DOHH2 (cell line): ENCODE data around the gene TNRC6C.

Source experiments
- H3F3A ChIP-seq: fragments of 200-600 bp; sonication (generic), shearing (Covaris generic); 2 replicates; pipeline ENCODE4 v1.6.0; 2016; ENCODE audit warnings: antibody characterized with exemption, mild to moderate bottlenecking; ENCODE audit not compliant: control insufficient read depth, insufficient read depth
- H3K27ac ChIP-seq: fragments of 200-600 bp; sonication (generic); 2 replicates; pipeline ENCODE4 v1.5.1; 2014; ENCODE audit warnings: low read depth, mild to moderate bottlenecking, low read length, moderate library complexity
- H3K27me3 ChIP-seq: fragments of 200-600 bp; sonication (generic); 2 replicates; pipeline ENCODE4 v1.6.1; 2014; ENCODE audit warnings: mild to moderate bottlenecking, low read length, mixed read lengths; ENCODE audit not compliant: control insufficient read depth
- H3K36me3 ChIP-seq: fragments of 200-600 bp; sonication (generic); 2 replicates; pipeline ENCODE4 v1.6.1; 2014; ENCODE audit warnings: mild to moderate bottlenecking, low read length, moderate library complexity, mixed read lengths; ENCODE audit not compliant: control insufficient read depth
- H3K4me1 ChIP-seq: fragments of 200-600 bp; sonication (generic); 2 replicates; pipeline ENCODE4 v1.6.1; 2014; ENCODE audit warnings: mild to moderate bottlenecking, low read length, mixed read lengths; ENCODE audit not compliant: control insufficient read depth
- H3K4me2 ChIP-seq: fragments of 200-600 bp; sonication (generic); 2 replicates; pipeline ENCODE4 v1.6.0; 2014; ENCODE audit warnings: mild to moderate bottlenecking, low read length, moderate library complexity
- H3K4me3 ChIP-seq: fragments of 200-600 bp; sonication (generic); 2 replicates; pipeline ENCODE4 v1.5.1; 2014; ENCODE audit warnings: mild to moderate bottlenecking, low read length, mixed read lengths
- H3K79me2 ChIP-seq: fragments of 200-600 bp; sonication (generic); 2 replicates; pipeline ENCODE4 v1.6.1; 2014; ENCODE audit warnings: mild to moderate bottlenecking, low read length, mixed read lengths; ENCODE audit not compliant: control insufficient read depth
- H3K9me2 ChIP-seq: fragments of 200-600 bp; sonication (generic); replicated peaks from 2 replicates; pipeline ENCODE4 v1.6.1; 2014; ENCODE audit warnings: mild to moderate bottlenecking, low read length, mixed read lengths; ENCODE audit not compliant: control insufficient read depth
- H3K9me3 ChIP-seq: fragments of 200-600 bp; sonication (generic); 2 replicates; pipeline ENCODE4 v1.6.1; 2014; ENCODE audit warnings: antibody characterized with exemption, low read length, mixed read lengths; ENCODE audit not compliant: control insufficient read depth, insufficient read depth
- H4K20me1 ChIP-seq: fragments of 200-600 bp; sonication (generic); 2 replicates; pipeline ENCODE4 v1.6.0; 2014; ENCODE audit warnings: low read depth, mild to moderate bottlenecking, antibody characterized with exemption, low read length, moderate library complexity; ENCODE audit not compliant: control insufficient read depth, insufficient read depth
- EZH2phosphoT487 ChIP-seq: fragments of 200-600 bp; sonication (generic); IDR thresholded peaks from 2 replicates; pipeline ENCODE4 v1.6.1; 2017; ENCODE audit warnings: borderline replicate concordance, mild to moderate bottlenecking, antibody characterized with exemption, low read length, moderate library complexity, mixed read lengths
- TF ChIP-seq, protein P1 (sequence below): fragments of 200-600 bp; sonication (generic); IDR thresholded peaks from one replicate; pipeline ENCODE4 v1.5.1; 2014; ENCODE audit warnings: antibody characterized with exemption, mild to moderate bottlenecking, low read depth, low read length; ENCODE audit not compliant: poor library complexity, severe bottlenecking

Gene TNRC6C

DNA sequence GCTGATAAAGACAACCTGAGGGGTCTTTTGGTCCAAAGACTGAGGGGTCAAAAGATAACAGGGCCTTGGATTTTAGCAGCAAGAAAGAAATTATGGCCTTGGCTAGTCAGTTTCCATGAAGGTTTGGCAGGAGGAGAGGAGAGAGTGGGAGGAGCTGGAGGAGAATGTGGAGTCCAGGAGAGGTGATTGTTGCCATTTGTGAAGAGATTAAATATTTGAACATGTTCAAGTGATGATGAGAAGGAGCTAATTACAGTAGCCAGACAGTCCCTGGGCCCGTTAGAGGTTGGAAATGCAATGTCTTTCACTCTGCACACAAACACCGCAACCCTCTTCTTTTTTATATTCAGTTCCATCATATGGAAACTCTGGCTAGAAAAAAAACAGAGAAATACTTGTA lies 68.6 kb downstream of the TNRC6C start:
- Histone ChIP-seq H3K36me3 (peaks cover 6% of the 10 kb centered on the region; the same call in 1 of the 2 replicates), H3K4me1 (no peaks in the 10 kb centered on the region), H4K20me1 (no peaks in the 10 kb centered on the region), H3K27me3 (no peaks in the 10 kb centered on the region), H3K4me3 (no peak overlapping the region), H3K9me3 (no peaks in the 10 kb centered on the region), H3F3A (no peaks in the 10 kb centered on the region), H3K4me2 (no peak overlapping the region), H3K79me2 (no peaks in the 10 kb centered on the region), H3K9me2 (no peaks in the 10 kb centered on the region), H3K27ac (no peak overlapping the region)
- no peak for TF ChIP-seq EZH2phosphoT487
- TF ChIP-seq, protein P1, sequence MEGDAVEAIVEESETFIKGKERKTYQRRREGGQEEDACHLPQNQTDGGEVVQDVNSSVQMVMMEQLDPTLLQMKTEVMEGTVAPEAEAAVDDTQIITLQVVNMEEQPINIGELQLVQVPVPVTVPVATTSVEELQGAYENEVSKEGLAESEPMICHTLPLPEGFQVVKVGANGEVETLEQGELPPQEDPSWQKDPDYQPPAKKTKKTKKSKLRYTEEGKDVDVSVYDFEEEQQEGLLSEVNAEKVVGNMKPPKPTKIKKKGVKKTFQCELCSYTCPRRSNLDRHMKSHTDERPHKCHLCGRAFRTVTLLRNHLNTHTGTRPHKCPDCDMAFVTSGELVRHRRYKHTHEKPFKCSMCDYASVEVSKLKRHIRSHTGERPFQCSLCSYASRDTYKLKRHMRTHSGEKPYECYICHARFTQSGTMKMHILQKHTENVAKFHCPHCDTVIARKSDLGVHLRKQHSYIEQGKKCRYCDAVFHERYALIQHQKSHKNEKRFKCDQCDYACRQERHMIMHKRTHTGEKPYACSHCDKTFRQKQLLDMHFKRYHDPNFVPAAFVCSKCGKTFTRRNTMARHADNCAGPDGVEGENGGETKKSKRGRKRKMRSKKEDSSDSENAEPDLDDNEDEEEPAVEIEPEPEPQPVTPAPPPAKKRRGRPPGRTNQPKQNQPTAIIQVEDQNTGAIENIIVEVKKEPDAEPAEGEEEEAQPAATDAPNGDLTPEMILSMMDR, result no peak

DNA sequence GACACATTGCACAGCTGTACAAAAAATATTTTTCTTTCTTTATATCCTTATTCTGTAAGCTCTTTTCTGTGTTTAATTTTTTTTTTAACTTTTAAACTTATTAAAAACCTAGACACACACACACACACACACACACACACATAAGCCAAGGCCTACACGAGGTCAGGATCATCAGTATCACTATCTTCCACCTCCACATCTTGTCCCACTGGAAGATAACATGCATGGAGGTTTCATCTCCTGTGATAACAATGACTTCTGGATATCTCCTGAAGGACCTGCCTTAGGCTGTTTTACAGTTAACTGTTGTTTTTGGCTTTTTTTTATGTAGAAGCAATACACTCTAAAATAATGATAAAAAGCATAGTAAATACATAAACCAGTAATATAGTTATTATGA lies 71.2 kb downstream of the TNRC6C start:
- H4K20me1 ChIP-seq, result no peaks in the 10 kb centered on the region
- no peak overlapping the region for H3K4me3 ChIP-seq
- H3K4me1 ChIP-seq, result no peaks in the 10 kb centered on the region
- H3K27ac ChIP-seq, result no peak overlapping the region
- no peaks in the 10 kb centered on the region for H3K27me3 ChIP-seq
- H3K79me2 ChIP-seq, result no peaks in the 10 kb centered on the region
- H3K4me2 ChIP-seq, result no peak overlapping the region
- TF ChIP-seq EZH2phosphoT487, result no peak
- TF ChIP-seq, protein P1, result no peak
- H3F3A ChIP-seq, result no peaks in the 10 kb centered on the region
- H3K9me2 ChIP-seq, result no peaks in the 10 kb centered on the region
- H3K9me3 ChIP-seq, result no peaks in the 10 kb centered on the region
- H3K36me3 ChIP-seq, result peaks cover 6% of the 10 kb centered on the region; the same call in 1 of the 2 replicates

DNA sequence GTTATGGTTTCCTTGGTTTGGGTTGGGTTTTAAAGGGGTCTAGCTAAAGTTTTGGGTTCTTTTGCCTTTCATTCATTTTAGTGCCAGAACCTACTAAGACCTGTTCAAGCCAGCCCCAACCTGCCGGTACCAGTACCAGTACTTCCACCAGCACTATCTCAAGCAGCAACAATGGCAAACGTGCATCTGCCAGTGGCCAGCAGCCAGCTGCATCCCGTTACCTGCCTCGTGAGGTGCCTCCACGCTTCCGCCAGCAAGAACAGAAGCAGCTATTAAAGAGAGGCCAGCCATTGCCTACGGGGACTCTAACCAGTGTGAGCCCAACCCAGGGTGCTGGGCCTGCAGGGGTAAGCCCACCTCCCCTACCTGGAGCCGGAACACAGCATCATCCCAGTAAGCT lies 72.9 kb downstream of the TNRC6C start:
- TF ChIP-seq EZH2phosphoT487, result no peak
- TF ChIP-seq, protein P1, result no peak
- no peaks in the 10 kb centered on the region for H3K9me3 ChIP-seq
- H3K9me2 ChIP-seq, result no peaks in the 10 kb centered on the region
- H3K4me1 ChIP-seq, result no peaks in the 10 kb centered on the region
- no peaks in the 10 kb centered on the region for H3K27me3 ChIP-seq
- H3K27ac ChIP-seq, result no peak overlapping the region
- no peaks in the 10 kb centered on the region for H3K79me2 ChIP-seq
- H3K4me2 ChIP-seq, result no peak overlapping the region
- no peaks in the 10 kb centered on the region for H4K20me1 ChIP-seq
- peaks cover 6% of the 10 kb centered on the region; the same call in 1 of the 2 replicates for H3K36me3 ChIP-seq
- H3F3A ChIP-seq, result no peaks in the 10 kb centered on the region
- H3K4me3 ChIP-seq, result no peak overlapping the region

DNA sequence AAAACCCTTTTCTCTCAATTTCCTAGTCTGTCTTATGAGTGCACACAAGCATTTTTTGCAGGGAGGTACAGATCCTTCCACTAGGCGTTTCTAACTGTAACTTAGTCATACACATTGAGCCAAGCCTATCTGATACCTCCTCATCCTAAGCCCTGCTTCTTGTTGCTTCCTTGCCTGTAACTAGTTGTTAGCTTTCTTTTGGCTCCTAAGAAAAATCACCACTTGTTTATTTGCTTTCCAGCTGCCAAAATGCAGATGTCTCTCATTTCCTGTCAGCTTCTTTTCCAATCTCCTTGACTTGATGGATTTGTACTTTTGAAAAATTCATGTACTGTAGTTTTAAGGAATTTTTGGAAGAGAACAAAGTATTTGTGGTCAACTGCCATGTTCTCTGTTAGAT lies 73.7 kb downstream of the TNRC6C start:
- Histone ChIP-seq H3K9me3 (no peaks in the 10 kb centered on the region), H3K79me2 (no peaks in the 10 kb centered on the region), H3K4me2 (no peak overlapping the region), H3K36me3 (peaks cover 7% of the 10 kb centered on the region; the same call in 1 of the 2 replicates), H3F3A (no peaks in the 10 kb centered on the region), H3K27me3 (no peaks in the 10 kb centered on the region), H3K4me3 (no peak overlapping the region), H3K4me1 (no peaks in the 10 kb centered on the region), H4K20me1 (no peaks in the 10 kb centered on the region), H3K27ac (no peak overlapping the region), H3K9me2 (no peaks in the 10 kb centered on the region)
- TF ChIP-seq EZH2phosphoT487, result no peak
